KMS-11 (cell line): ENCODE measurements around the gene ELP1.

Experiments used
- H2AFZ ChIP-seq: fragments of 200-600 bp; sonication (generic); 2 replicates; pipeline ENCODE4 v1.6.1; 2016; ENCODE audit warnings: antibody characterized with exemption, mixed run types, low read depth
- H3K27ac ChIP-seq: fragments of 200-600 bp; sonication (generic); 2 replicates; pipeline ENCODE4 v1.6.1; 2016; ENCODE audit warnings: mild to moderate bottlenecking, mixed run types
- H3K27me3 ChIP-seq: fragments of 200-600 bp; sonication (generic); 2 replicates; pipeline ENCODE4 v1.6.1; 2017; ENCODE audit warnings: mild to moderate bottlenecking, low read depth, mixed run types, moderate library complexity; ENCODE audit not compliant: insufficient read depth
- H3K36me3 ChIP-seq: fragments of 200-600 bp; sonication (generic); 2 replicates; pipeline ENCODE4 v1.6.1; 2017; ENCODE audit warnings: mild to moderate bottlenecking, mixed run types; ENCODE audit not compliant: insufficient read depth
- H3K4me1 ChIP-seq: fragments of 200-600 bp; sonication (generic); 2 replicates; pipeline ENCODE4 v1.6.1; 2016; ENCODE audit warnings: mild to moderate bottlenecking, low read depth, mixed run types; ENCODE audit not compliant: poor library complexity, severe bottlenecking
- H3K4me2 ChIP-seq: fragments of 200-600 bp; sonication (generic); 2 replicates; pipeline ENCODE4 v1.7.0; 2016; ENCODE audit warnings: mild to moderate bottlenecking, mixed run types
- H3K4me3 ChIP-seq: fragments of 200-600 bp; sonication (generic); IDR thresholded peaks from 2 replicates; pipeline ENCODE4 v1.6.1; 2017; ENCODE audit warnings: low read depth, low read length, mixed read lengths; ENCODE audit not compliant: insufficient read depth
- H3K79me2 ChIP-seq: fragments of 200-600 bp; sonication (generic); 2 replicates; pipeline ENCODE4 v1.6.1; 2016; ENCODE audit warnings: low read depth, mixed run types; ENCODE audit not compliant: insufficient read depth
- H3K9ac ChIP-seq: fragments of 200-600 bp; sonication (generic); 2 replicates; pipeline ENCODE4 v1.6.1; 2016; ENCODE audit warnings: mild to moderate bottlenecking, mixed run types
- H4K20me1 ChIP-seq: fragments of 200-600 bp; sonication (generic); 2 replicates; pipeline ENCODE4 v1.6.1; 2016; ENCODE audit warnings: mild to moderate bottlenecking, mixed run types; ENCODE audit not compliant: insufficient read depth
- CTCF ChIP-seq: fragments of 200-600 bp; sonication (generic); conservative IDR thresholded peaks from 2 replicates; pipeline ENCODE4 v1.6.1; 2017; ENCODE audit warnings: low read depth, mild to moderate bottlenecking, antibody characterized with exemption, low read length, moderate library complexity, mixed read lengths

ELP1 gene

GRCh38 chr9:108937561-108938305 lies 3.8 kb upstream of the ELP1 start:
- H3K79me2 ChIP-seq, result peaks cover 16% of the 10 kb centered on the region; the same call in 1 of the 2 replicates
- H2AFZ ChIP-seq, result no peak overlapping the region
- H3K36me3 ChIP-seq, result 0 out of 2 replicates have a peak, but pooled peaks cover 2% of the 10 kb centered on the region
- H3K27ac ChIP-seq, result no peak overlapping the region
- H3K4me2 ChIP-seq, result no peak overlapping the region
- TF ChIP-seq CTCF, result no peak
- peaks cover 10% of the 10 kb centered on the region for H3K4me1 ChIP-seq
- H4K20me1 ChIP-seq, result no peaks in the 10 kb centered on the region
- no peak overlapping the region for H3K9ac ChIP-seq
- no peak overlapping the region for H3K4me3 ChIP-seq
- no peaks in the 10 kb centered on the region for H3K27me3 ChIP-seq

GRCh38 chr9:108934323-108934893 lies 484 bp upstream of the ELP1 start, which contains the start of gene ABITRAM:
TSS of gene ABITRAM (plus strand) at chr9:108934400. CDS start at chr9:108934487, 87 bp downstream.
- H4K20me1 ChIP-seq, result no peaks in the 10 kb centered on the region
- peaks cover 20% of the 10 kb centered on the region for H3K4me1 ChIP-seq
- peak within 1 kb of the TSS; percentile 68 for H3K27ac ChIP-seq
- no peaks in the 10 kb centered on the region for H3K36me3 ChIP-seq
- H3K4me2 ChIP-seq, result peak within 1 kb of the TSS; percentile 95
- H3K27me3 ChIP-seq, result no peaks in the 10 kb centered on the region
- TF ChIP-seq CTCF, result no peak
- H3K79me2 ChIP-seq, result peaks cover 35% of the 10 kb centered on the region; the same call in 1 of the 2 replicates
- peak within 1 kb of the TSS; percentile 98 for H2AFZ ChIP-seq
- no peak within 1 kb of the TSS for H3K4me3 ChIP-seq
- peak within 1 kb of the TSS; percentile 66 for H3K9ac ChIP-seq

GRCh38 chr9:108933231-108933717 lies 650 bp downstream of the ELP1 start:
- H3K9ac ChIP-seq, result peak overlapping the region; percentile 66
- H3K4me3 ChIP-seq, result no peak overlapping the region
- H3K36me3 ChIP-seq, result 0 out of 2 replicates have a peak, but pooled peaks cover 3% of the 10 kb centered on the region
- H2AFZ ChIP-seq, result peak overlapping the region; percentile 98
- peak overlapping the region; percentile 68 for H3K27ac ChIP-seq
- H3K4me1 ChIP-seq, result peaks cover 20% of the 10 kb centered on the region
- no peaks in the 10 kb centered on the region for H4K20me1 ChIP-seq
- no peaks in the 10 kb centered on the region for H3K27me3 ChIP-seq
- TF ChIP-seq CTCF, result no peak
- peak overlapping the region; percentile 95 for H3K4me2 ChIP-seq
- peaks cover 35% of the 10 kb centered on the region; the same call in 1 of the 2 replicates for H3K79me2 ChIP-seq

GRCh38 chr9:108928386-108928785 lies 5.5 kb downstream of the ELP1 start:
- 0 out of 2 replicates have a peak, but pooled peaks cover 3% of the 10 kb centered on the region for H3K36me3 ChIP-seq
- no peak for TF ChIP-seq CTCF

More at GRCh38 chr9:108928386-108928785, 5.5 kb downstream of the ELP1 start:
- Histone ChIP-seq H3K27ac (no peak overlapping the region), H3K4me2 (no peak overlapping the region), H4K20me1 (no peaks in the 10 kb centered on the region), H3K4me1 (peaks cover 11% of the 10 kb centered on the region), H3K79me2 (peaks cover 24% of the 10 kb centered on the region; the same call in 1 of the 2 replicates), H2AFZ (no peak overlapping the region), H3K9ac (no peak overlapping the region), H3K4me3 (no peak overlapping the region), H3K27me3 (no peaks in the 10 kb centered on the region)
